Body of pancreas (tissue), 4 donors: ENCODE results near the gene NIT1. TPM values are rescaled to one million over a fixed set of nuclear protein-coding genes. Genes with fewer than 3 reads are reported as not detected.

ENCODE experiments used
- ATAC-seq: fragments of 150-250 bp; one replicate; pipeline ENCODE4 v1.9.1; 2016
- DNase-seq, 4 donors: peaks; one replicate each; pipeline ENCODE4 v3.0.0-alpha.2; 2019
- H3K27ac ChIP-seq, 4 donors: fragments of 200-600 bp; sonication (generic); 1 replicate in 3 of 4; 2 replicates in 1 of 4; pipeline versions ENCODE4 v1.5.1 to v1.6.1; 2016 to 2019; ENCODE audit warnings: mild to moderate bottlenecking in 1 of 4, mixed read lengths in 1 of 4, moderate library complexity in 1 of 4
- H3K27me3 ChIP-seq, 2 donors: fragments of 200-600 bp; sonication (generic); one replicate each; pipeline ENCODE4 v1.6.0; 2016; ENCODE audit warnings: mild to moderate bottlenecking in 1 of 2
- H3K36me3 ChIP-seq, 2 donors: fragments of 200-600 bp; sonication (generic); replicated peaks in 1 of 2; 2 replicates each; pipeline ENCODE4 v1.5.1; 2016; ENCODE audit warnings: low read depth in 2 of 2; ENCODE audit not compliant: insufficient read depth in 1 of 2
- H3K4me1 ChIP-seq: fragments of 200-600 bp; sonication (generic); one replicate; pipeline ENCODE4 v1.6.0; 2016
- H3K4me3 ChIP-seq, 2 donors: fragments of 200-600 bp; sonication (generic); 1 replicate in 1 of 2; 2 replicates in 1 of 2; pipeline ENCODE4 v1.5.1; 2016 to 2019
- H3K9me3 ChIP-seq, 3 donors: fragments of 200-600 bp; sonication (generic); 1 replicate in 2 of 3; 2 replicates in 1 of 3; pipeline ENCODE4 v1.5.1; 2016
- POLR2A ChIP-seq, 3 donors: fragments of 450-650 bp; IDR thresholded peaks; one replicate each; pipeline ENCODE4 v1.6.1; 2016; ENCODE audit warnings: antibody characterized with exemption in 3 of 3, mild to moderate bottlenecking in 2 of 3
- WGBS, 2 donors: methylation state at CpG; one replicate each; pipeline ENCODE4 v1.1.5; 2017; 5-methylcytosine and 5-hydroxymethylcytosine counted together
- intact Hi-C: fragments of 100-400 bp; cut with DNase I; formaldehyde crosslinking; loops from one replicate; pipeline ENCODE4 v1.15.1; 2023
- total RNA-seq, 2 donors: library from RNA; depleted of rRNA; stranded (reverse); fragments of >200 nt; gene quantifications; one replicate each; pipeline ENCODE4 v1.1.0, GENCODE V29; 2016
- TF ChIP-seq, protein P1 (sequence below), 7 experiments: fragments of 450-650 bp in 4 of 7; fragments of 200-600 bp in 3 of 7; sonication (generic) in 3 of 7; IDR thresholded peaks; one replicate each; pipeline ENCODE4 v1.5.1; 2016 to 2019; ENCODE audit warnings: antibody characterized with exemption in 7 of 7

NIT1 gene
- total RNA-seq, 2 donors from 2014 or later = 22.8 to 38.6 TPM

DNA sequence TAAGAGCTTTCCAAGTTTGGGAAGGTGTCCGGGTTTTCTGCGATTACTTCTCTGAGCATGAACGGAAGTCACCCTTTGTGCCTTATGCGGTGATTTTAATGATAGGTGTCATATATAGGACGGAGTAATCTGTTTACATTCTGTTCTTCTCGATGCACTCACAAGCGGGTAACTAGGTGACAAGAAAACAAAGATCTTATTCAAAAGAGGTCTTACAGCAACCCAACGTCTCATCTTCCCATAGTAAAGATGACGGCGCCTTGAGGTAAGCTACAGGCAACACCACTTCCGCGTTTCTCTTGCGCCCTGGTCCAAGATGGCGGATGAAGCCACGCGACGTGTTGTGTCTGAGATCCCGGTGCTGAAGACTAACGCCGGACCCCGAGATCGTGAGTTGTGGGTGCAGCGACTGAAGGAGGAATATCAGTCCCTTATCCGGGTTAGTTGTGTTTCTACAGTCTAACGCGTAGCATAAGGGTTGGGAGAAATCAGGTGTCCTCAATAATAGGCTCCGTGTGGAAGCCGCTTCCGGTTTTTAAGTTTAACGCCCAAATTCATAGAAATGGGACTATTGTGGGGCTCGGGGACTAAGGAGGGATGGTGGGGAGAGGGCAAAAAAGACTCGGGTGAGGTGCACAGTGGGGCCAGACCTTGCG is 35.9 kb downstream of the NIT1 start, which contains the start of gene UFC1:
Gene UFC1 (plus strand): TSS at position 297 of the 656 bp plus-strand sequence. CDS start 20 bp downstream, at position 317.
- TF ChIP-seq, protein P1, sequence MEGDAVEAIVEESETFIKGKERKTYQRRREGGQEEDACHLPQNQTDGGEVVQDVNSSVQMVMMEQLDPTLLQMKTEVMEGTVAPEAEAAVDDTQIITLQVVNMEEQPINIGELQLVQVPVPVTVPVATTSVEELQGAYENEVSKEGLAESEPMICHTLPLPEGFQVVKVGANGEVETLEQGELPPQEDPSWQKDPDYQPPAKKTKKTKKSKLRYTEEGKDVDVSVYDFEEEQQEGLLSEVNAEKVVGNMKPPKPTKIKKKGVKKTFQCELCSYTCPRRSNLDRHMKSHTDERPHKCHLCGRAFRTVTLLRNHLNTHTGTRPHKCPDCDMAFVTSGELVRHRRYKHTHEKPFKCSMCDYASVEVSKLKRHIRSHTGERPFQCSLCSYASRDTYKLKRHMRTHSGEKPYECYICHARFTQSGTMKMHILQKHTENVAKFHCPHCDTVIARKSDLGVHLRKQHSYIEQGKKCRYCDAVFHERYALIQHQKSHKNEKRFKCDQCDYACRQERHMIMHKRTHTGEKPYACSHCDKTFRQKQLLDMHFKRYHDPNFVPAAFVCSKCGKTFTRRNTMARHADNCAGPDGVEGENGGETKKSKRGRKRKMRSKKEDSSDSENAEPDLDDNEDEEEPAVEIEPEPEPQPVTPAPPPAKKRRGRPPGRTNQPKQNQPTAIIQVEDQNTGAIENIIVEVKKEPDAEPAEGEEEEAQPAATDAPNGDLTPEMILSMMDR (IDR thresholded peaks at IDR 0.05) = peak in 1 of 7 experiments; percentile 6
- peak in 2 of 3 donors; percentile 82 to 91 for TF ChIP-seq POLR2A (IDR thresholded peaks at IDR 0.05)
- ATAC-seq (peak; percentile 95), DNase-seq (peak; percentile 81 to 88 (median 84))
- WGBS, 2 donors = 0 to 1% methylated on average over 26 to 33 of the region's 33 CpGs
- Histone ChIP-seq H3K27me3 (no peaks in the 10 kb centered on the region), H3K4me1 (peaks cover 22% of the 10 kb centered on the region), H3K36me3 (peaks cover 0 to 6% of the 10 kb centered on the region in 2 donors), H3K27ac (peak within 1 kb of the TSS; percentile 94 to 98 (median 97)), H3K4me3 (peak within 1 kb of the TSS; percentile 38 to 85), H3K9me3 (no peaks in the 10 kb centered on the region)
- intact Hi-C loops = no loop called here

- Histone ChIP-seq H3K4me3 (no peak overlapping the region), H3K4me1 (peaks cover 47% of the 10 kb centered on the region), H3K27me3 (no peaks in the 10 kb centered on the region), H3K27ac (no peak overlapping the region), H3K36me3 (peaks cover 0 to 6% of the 10 kb centered on the region in 2 donors), H3K9me3 (no peaks in the 10 kb centered on the region)
- ATAC-seq = no peak
- intact Hi-C loops = no loop called here
- no peak for TF ChIP-seq POLR2A (IDR thresholded peaks at IDR 0.05)
- TF ChIP-seq, protein P1 (IDR thresholded peaks at IDR 0.05) = no peak
- DNase-seq = no peak
- 93 to 94% methylated on average over 1 of the region's 1 CpG for WGBS, 2 donors
Measured at GRCh38 chr1:161157867-161158266, 40.0 kb downstream of the NIT1 start.

- Histone ChIP-seq H3K36me3 (peaks cover 0 to 8% of the 10 kb centered on the region in 2 donors), H3K9me3 (no peaks in the 10 kb centered on the region), H3K27me3 (no peaks in the 10 kb centered on the region), H3K4me3 (no peak overlapping the region), H3K27ac (peak overlapping the region; percentile 57 to 85 (median 79)), H3K4me1 (peaks cover 47% of the 10 kb centered on the region)
- ATAC-seq (no peak), DNase-seq (no peak)
- intact Hi-C loops = no loop called here
- TF ChIP-seq POLR2A (IDR thresholded peaks at IDR 0.05) = no peak
- TF ChIP-seq, protein P1 (IDR thresholded peaks at IDR 0.05) = no peak
- 64 to 67% methylated on average over 9 of the region's 9 CpGs for WGBS, 2 donors
Measured at GRCh38 chr1:161158316-161159010, 40.6 kb downstream of the NIT1 start.

GRCh38 chr1:161159087-161159912 is 41.4 kb downstream of the NIT1 start, which contains the start of gene USP21:
TSS of gene USP21 (plus strand) at chr1:161159500. CDS start at chr1:161160641, 1,141 bp downstream.
- Histone ChIP-seq H3K4me3 (peak within 1 kb of the TSS; percentile 80 to 91), H3K36me3 (peaks cover 0 to 8% of the 10 kb centered on the region in 2 donors), H3K27ac (peak within 1 kb of the TSS; percentile 57 to 85 (median 79)), H3K27me3 (no peaks in the 10 kb centered on the region), H3K9me3 (no peaks in the 10 kb centered on the region), H3K4me1 (peaks cover 47% of the 10 kb centered on the region)
- intact Hi-C loops = no loop called here
- WGBS, 2 donors = 2 to 4% methylated on average over 9 to 47 of the region's 60 CpGs
- peak; percentile 93 to 94 (median 94) for DNase-seq
- ATAC-seq = peak; percentile 97
- TF ChIP-seq, protein P1 (IDR thresholded peaks at IDR 0.05) = peak in 3 of 7 experiments; percentile 34 to 53 (median 41)
- peak; percentile 45 to 77 (median 67) for TF ChIP-seq POLR2A (IDR thresholded peaks at IDR 0.05)
